ENCODE measurements around the gene CNTNAP2. TPM values are rescaled to one million over a fixed set of nuclear protein-coding genes. Genes with fewer than 3 reads are reported as not detected.

CNTNAP2 gene
- total RNA-seq, 1 donor from 2014 or later = 2.8 TPM

DNA sequence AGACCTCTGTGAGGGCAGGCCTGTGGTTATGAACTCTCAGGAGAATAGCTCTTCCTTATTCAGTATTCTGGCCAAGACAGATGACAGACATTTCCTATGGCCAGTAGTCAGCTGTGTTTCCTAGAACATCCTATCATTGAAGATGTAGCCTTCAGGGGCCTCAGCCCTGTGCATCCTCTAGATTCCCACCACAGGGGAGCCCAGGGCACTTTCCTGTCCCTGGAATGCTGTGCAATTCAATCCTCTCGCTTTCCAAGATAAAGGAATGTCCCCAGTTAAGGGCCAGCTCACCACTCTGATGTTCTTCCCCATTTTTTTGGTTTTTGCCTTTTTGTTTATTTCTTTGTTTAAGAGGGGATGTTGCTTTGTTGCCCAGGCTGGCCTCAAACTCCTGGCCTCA, 1895.2 kb downstream of the CNTNAP2 start:
- DNase-seq (ENCODE audit: low read depth in 2 of 2) = no peak

GRCh38 chr7:148014001-148014400, 1897.4 kb downstream of the CNTNAP2 start:
- DNase-seq (ENCODE audit: low read depth in 2 of 2) = no peak

- no peak for DNase-seq (ENCODE audit: low read depth in 2 of 2)
Measured at GRCh38 chr7:148014541-148014940, 1897.9 kb downstream of the CNTNAP2 start.

DNA sequence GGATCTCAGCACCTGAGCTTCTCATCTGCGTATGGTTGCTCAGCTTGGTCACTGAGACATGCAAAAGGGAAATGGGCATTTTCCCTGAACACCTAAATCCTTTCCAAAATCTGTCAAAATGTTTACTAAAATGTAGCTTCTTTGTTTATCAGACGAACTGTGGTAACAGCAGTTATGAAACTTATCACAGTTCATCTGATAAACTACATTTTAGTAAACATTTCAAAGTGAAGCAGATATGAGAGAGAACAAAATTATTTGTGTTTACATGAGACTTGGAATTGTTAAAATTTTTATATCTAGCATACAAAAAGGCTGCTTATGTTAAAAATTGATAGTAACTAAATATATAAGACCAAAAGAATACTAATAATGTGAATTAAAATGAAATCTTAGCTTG, 1900.5 kb downstream of the CNTNAP2 start:
- no peak for DNase-seq (ENCODE audit: low read depth in 2 of 2)

GRCh38 chr7:148020679-148021078, 1904.1 kb downstream of the CNTNAP2 start:
- no peak for DNase-seq (ENCODE audit: low read depth in 2 of 2)

DNA sequence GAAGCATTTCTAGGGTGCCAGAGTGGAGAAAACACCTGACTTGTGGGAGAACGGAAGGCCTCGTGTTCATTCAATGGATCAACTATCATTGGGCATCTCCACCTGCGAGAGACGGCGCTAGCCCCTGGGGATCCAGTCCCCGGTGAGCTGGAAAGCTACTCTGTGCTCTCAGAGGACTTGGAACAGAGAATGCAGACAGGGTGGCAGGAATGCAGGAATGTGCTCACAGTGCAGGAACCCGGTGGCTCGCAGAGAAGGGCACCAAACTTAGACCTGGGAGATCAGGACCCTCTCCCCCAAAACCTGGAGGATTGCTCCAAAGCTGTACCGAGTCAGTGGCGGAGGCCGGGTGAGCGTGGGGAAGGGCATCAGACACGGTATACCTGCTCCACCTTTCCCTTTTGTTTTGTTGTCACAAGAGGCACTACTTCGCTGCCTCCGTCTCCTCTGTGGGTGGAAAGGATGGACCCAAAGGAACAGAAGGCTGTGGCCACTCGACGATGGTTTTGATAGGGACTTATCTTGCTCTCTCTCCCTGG, 1905.0 kb downstream of the CNTNAP2 start:
- no peak for DNase-seq (ENCODE audit: low read depth in 2 of 2)

GRCh38 chr7:148022832-148023231, 1906.2 kb downstream of the CNTNAP2 start:
- no peak for DNase-seq (ENCODE audit: low read depth in 2 of 2)

DNA sequence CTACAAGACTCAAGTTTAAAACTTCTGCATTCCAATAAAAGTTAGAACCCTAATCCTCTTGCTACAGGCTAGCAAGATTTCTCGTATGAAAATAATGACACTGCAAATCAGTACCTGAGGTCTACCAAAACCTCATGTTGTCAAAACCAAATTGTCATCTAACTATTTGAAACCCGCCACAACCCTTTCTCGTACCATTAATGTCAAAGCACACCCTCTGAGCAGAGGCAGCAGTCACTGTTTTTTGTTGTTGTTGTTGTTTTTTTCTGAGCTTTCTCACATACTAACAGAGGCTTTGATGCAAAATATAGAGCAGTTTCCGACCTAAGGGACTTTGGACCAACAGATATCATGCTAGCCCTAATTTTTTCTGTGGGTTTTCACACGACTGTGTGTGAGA, 1910.1 kb downstream of the CNTNAP2 start:
- DNase-seq (ENCODE audit: low read depth in 2 of 2) = no peak

GRCh38 chr7:148028165-148028564, 1911.6 kb downstream of the CNTNAP2 start:
- DNase-seq (ENCODE audit: low read depth in 2 of 2) = no peak

DNA sequence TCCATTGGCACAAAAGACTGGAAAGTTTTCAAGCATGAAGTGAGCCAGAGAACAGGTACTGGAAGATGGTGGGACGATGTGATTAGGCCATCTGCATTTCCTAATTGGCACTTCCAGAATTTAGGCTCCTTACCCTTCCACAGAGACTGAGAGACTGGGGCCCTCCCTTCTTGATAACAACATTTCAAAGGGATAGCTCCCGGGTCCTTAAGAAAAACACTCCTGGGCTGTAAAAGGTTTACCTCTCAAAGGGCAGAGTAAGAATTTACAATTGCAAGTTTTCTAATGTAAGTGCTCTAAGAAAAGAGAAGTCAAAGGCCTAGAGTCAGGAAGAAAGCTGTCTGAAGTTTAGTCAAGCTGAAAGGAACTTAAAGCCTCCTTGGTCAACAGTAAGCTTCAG, 1914.4 kb downstream of the CNTNAP2 start:
- no peak for DNase-seq (ENCODE audit: low read depth in 2 of 2)

DNA sequence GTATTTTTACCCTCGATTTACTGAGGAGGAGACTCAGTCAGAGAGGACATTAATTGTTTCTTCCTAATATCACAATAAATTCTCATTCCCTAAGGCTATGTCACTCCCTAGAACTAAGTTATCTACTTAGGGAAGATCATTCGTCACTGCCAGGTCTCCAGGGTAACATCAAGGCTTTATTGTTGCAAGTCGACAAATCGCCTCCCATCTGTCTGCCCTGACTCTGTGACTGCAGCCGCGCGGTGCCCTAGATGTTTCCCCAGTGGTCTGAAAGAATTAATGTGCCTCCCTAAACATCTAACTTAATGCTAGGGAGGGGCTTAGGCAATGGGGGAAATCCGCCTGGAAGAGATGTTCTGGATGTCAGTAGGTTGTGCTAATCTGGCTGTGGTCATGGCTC, 1915.2 kb downstream of the CNTNAP2 start:
- DNase-seq (ENCODE audit: low read depth in 2 of 2) = no peak

DNA sequence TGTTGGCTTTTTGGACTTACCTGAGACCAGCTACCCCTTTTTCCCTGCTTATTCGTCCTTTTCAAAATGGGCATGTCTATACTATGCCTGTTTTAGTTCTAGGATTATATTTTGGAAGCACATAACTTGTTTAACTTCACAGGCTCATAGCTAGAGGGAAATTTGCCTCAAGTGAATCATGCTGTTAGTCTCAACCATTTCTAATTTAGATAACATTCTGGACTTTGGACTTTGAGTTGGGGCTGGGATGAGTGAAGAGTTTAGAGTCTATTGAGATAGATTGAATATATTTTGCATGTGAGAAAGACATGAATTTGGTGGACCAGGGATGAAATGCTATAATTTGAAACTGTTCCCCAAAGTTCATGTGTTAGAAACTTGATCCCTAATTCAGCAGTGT, 1919.3 kb downstream of the CNTNAP2 start:
- DNase-seq (ENCODE audit: low read depth in 2 of 2) = no peak

GRCh38 chr7:148037044-148037443, 1920.4 kb downstream of the CNTNAP2 start:
- DNase-seq (ENCODE audit: low read depth in 2 of 2) = no peak

GRCh38 chr7:148041156-148041555, 1924.6 kb downstream of the CNTNAP2 start:
- DNase-seq (ENCODE audit: low read depth in 2 of 2) = no peak

DNA sequence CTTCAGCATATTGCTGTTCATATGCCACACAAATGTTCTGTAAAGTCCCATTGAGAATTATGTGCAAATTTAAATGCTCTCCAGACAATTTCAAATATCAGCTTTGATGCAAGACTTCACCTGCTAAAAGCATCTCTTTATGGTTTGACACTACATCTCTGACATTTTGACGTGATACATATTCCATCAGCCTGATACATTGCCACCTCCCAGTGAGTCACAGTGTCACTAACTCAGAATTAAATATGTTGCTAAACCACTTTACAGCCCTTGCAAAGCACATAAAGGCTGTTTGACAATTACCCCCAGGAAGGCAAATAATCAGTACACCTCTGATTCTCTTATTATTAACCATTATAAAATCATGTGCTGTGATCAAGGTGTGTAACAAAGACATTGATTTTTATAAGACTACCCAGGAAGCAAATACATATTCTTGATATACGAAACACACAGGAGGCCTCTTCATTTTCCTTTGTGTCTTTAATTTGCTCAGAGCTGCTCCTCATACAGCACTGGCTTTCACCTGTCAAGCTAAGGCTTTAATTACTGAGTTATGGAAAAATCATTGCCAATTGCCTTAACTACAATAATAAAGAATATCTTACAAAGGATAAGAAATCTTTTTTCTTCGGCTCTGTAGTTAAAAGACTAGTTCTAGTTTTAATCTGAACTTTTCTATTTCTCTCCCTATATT, 1926.5 kb downstream of the CNTNAP2 start:
- no peak for DNase-seq (ENCODE audit: low read depth in 2 of 2)

DNA sequence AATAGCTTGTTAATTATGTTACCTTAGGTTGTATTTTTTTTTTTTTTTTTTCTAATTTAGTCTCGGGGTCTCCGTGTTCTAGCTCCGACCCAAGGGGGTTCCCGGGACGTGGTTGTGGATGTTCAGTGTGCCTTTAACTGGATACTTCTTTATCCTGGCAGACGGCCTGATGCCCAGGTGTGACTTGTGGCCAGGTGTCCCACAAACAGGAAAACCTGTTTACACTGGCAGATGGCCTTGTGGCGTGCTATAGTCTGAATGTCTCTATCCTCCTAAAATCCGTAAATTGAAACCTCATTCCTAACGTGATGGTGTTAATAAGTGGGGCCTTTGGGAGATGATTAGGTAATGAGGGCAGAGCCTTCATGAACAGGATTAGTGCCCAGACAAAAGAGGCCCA, 1927.6 kb downstream of the CNTNAP2 start:
- no peak for DNase-seq (ENCODE audit: low read depth in 2 of 2)

GRCh38 chr7:148045521-148045920, 1928.9 kb downstream of the CNTNAP2 start:
- no peak for DNase-seq (ENCODE audit: low read depth in 2 of 2)

DNA sequence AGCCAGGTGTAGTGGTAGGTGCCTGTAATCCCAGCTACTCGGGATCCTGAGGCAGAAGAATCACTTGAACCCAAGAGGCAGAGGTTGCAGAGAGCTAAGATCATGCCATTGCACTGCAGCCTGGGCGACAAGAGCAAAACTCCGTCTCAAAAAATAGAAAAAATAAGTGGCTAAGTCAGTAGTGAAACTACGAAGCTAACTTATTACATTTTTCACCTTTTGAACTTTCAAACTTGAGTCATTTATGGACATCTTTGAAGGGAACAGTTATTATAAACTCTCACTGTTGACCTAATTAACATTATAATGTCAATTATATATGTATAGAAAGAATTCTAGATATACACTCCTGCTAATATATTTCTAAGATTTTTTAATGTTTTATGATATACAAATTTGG, 1932.5 kb downstream of the CNTNAP2 start:
- no peak for DNase-seq (ENCODE audit: low read depth in 2 of 2)

GRCh38 chr7:148050492-148051158, 1934.0 kb downstream of the CNTNAP2 start:
- DNase-seq (ENCODE audit: low read depth in 2 of 2) = no peak

- DNase-seq (ENCODE audit: low read depth in 2 of 2) = no peak
Measured at GRCh38 chr7:148056406-148056805, 1939.8 kb downstream of the CNTNAP2 start.

- no peak for DNase-seq (ENCODE audit: low read depth in 2 of 2)
Measured at GRCh38 chr7:148058092-148058491, 1941.5 kb downstream of the CNTNAP2 start.

DNA sequence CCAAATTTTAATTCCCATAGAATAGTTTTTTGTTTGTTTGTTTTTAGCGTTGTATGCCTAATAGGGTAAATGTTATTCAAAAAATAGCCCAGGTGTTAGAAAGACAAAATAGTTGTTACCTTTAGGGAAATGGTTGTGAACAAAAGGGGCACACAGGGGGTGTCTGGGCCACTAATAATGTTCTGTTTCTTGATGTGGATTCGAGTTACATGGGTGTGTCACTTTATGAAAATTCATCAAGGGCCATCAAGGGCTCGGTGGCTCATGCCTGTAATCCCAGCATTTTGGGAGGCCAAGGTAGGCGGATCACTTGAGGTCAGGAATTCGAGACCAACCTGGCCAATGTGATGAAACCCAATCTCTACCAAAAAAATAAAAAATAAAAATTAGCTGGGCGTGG, 1942.2 kb downstream of the CNTNAP2 start:
- DNase-seq (ENCODE audit: low read depth in 2 of 2) = no peak

GRCh38 chr7:148060724-148061123, 1944.1 kb downstream of the CNTNAP2 start:
- DNase-seq (ENCODE audit: low read depth in 2 of 2) = no peak
